GM21390 (cell line): ENCODE measurements around the gene HMGN4.
"Not testable (repeated sequence)": the region's sequence is repeated elsewhere in the genome, so short reads cannot be mapped to it uniquely, and the experiment has no call there.

Experiments used
- ATAC-seq: cut with Tn5 transposase; IDR thresholded peaks from one replicate; pipeline ENCODE4 v1.9.1; 2021; ENCODE audit not compliant: unreplicated experiment

HMGN4 gene

GRCh38 chr6:26522486-26523228 is 15.5 kb upstream of the HMGN4 start:
- not testable (repeated sequence) for ATAC-seq

DNA sequence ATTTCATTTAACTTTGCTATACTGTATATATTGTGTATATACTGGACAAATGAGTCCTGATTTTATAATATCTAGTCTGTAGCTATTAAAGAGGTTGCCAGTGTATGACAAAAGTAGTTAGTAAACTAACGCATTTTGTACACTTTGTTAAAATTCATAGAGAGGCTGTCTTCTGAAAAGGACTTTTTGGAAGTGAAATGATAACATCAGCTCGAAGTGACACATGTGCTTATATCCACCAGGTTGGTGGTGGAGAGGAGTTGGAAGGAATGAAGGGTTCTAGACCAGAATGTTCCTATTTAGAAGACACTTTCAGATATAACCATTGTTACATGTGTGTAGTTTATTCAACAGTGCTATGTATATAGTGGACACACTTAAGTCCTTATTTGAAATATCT is 13.9 kb upstream of the HMGN4 start:
- not testable (repeated sequence) for ATAC-seq

DNA sequence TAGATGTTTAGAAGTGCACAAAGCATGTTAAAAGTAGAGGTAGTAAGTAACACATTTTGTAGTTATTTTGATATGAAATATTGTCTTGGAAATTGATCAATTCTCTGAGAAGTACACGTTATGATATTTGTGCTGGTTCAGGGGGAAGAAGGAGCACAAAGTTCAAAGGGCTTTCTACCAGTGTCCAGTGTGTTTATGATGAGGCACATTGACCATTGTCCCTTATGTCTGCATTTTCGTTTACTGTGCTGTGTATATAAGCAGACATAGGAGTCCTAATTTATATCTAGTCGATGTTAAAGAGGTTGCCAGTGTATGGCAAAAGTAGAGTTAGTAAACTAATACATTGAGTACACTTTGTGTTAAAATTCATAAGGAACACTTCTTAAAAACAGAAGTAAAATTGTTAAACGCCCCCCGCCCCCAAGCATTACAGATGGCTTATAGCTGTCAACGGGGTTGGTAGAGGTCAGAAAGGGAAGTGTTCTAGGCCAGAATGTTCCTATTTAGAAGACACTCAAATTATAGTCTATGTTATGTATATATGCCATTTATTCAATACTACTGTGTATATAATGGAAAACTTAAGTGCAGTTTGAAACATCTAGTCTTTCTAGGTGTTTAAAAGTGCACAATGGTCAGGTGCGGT is 13.3 kb upstream of the HMGN4 start:
- ATAC-seq = no peak

DNA sequence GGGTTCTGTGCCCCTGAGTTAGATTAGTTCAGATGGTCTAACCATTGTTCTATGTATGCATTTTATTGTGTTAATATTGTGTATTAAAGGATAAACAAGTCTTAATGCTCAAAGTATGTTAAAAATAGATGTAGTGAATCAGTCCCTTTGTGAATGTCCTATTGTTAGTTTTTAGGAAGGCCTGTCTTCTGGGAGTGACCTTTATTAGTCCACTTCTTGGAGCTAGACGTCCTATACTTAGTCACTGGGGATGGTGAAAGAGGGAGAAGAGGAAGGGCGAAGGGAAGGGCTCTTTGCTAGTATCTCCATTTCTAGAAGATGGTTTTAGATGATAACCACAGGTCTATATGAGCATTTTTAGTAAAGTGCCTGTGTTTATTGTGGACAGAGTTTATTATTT is 12.3 kb upstream of the HMGN4 start:
- no peak for ATAC-seq

GRCh38 chr6:26526928-26527327 is 11.2 kb upstream of the HMGN4 start:
- ATAC-seq = no peak

GRCh38 chr6:26530203-26530602 is 8.0 kb upstream of the HMGN4 start:
- no peak for ATAC-seq

GRCh38 chr6:26531897-26532296 is 6.3 kb upstream of the HMGN4 start:
- ATAC-seq = no peak

DNA sequence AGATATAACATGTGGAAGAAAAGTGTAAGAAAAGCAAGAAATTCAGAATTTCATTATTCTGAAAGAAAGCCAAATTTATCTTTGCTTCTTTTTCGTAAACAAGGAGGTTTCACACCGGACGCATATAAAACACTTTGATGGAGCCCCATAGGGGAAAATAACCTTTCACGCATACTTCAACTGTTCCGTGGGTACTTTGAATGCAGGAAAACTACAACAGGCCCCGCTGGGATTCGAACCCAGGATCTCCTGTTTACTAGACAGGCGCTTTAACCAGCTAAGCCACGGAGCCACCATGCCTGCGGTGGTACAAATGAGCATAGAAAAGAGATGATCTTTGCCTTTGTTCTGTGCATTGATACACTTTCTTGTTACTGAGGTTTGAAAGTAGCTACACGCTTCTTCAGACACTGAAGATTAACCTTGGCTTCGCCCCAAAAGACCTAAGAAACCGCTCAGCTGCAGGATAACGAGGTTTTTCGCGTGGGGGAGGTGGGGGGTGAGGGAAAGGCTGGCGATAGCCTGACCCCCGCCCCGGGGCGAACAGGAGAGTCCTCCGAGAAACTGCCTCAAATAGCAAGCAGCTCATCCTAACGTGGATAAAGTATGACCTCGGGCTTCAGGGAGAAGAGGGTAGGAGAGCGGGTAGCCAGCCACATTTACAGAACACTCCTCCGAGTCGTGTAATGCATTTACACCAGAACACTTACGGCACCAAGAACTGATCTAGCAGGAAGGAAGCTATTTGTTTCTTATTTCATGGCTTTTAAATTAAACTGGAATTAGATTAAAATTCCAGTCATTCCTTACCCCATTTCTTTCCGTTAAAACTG is 5.3 kb upstream of the HMGN4 start:
- no peak for ATAC-seq

DNA sequence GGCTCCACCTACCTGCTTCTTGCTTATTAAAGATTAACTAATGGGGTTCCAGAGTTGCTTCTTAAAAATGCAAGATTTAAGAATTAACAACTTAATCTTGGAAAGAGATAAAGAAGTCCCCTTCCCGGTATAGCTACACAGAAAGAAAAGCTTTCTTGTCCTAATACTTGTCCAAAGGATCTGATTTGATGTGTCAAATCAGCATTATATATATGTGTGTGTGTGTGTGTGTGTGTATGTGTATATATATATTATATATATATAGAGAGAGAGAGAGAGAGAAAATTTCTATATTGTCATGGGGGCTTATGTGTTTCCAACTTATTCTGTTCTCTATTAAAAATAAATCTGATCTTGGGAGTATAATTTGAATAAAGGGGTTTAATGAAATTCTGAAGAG is 4.6 kb upstream of the HMGN4 start:
- ATAC-seq = no peak

DNA sequence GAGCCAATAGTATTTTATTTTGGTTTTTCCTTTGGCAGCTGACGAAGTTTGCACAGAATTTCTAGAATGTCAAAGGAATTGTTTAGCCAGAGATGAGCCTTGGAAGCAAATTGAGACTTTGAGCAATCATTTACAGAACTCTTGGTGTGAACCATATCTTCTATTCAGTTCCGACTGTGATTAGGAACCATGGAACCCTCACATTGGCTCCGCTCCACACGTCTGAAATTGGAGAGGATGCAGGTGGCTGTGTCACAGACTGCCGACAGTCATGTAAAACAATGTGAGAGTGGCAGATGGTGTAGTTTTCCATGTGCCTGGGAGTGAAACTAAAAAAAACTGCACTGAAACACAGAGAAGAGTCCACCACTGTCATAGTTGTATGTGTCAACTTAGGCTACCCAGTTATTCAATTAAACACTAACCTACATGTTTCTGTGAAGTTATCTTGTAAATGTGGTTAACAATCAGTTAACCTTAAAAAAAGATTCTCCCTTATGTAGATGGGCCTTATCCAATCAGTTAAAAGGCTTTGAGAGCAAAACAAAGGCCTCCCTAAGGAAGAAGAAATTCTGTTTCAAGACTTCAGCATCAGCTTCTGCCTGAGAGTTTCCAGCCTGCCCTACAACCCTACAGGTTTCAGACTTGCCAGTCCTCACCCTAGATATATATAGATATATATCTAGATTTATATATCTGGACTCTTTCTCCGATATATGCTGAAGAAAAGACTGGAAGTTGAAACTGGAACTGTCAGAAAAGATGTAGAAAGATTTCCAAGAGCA is 3.3 kb upstream of the HMGN4 start:
- no peak for ATAC-seq

GRCh38 chr6:26536571-26537159 is 1.5 kb upstream of the HMGN4 start:
- no peak for ATAC-seq

GRCh38 chr6:26537160-26537845 is 863 bp upstream of the HMGN4 start:
- peak; percentile 37 for ATAC-seq

DNA sequence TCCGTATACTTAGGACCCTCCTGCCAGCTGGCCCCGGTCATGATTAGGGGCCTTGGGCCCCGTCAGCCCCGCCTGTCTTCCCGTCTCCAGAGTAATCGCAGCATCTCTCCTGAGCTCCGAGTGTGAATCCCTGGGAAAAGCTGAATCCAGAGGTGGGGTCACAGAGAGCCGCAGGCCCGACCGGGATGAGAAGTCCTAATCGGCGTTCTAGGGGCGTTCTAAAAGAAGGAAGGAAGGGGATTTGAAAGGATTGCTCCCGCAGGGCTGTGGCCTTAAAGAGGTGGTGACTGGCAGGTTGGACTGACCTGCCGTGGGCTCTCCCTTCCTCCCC is 371 bp downstream of the HMGN4 start:
- ATAC-seq = no peak

- ATAC-seq = no peak
Observed at GRCh38 chr6:26539071-26539615, 977 bp downstream of the HMGN4 start.

DNA sequence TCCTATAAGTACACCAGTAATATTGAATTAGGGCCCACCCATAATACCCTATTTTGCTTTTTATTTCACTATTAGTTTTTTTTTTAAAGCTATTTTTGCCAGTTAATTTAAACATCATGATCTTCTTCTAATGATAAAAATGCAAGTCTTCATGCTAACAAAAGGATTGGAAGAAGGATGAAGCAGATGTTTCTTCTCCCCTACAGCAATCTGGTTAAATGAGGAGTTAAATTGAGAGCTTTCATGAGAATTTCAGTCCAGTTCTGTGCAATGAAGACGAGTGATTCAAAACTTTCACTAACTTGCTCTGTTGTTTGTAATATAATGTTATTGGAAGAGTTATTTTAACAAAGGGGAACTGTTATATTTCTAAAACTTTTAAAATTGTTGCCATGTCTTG is 3.4 kb downstream of the HMGN4 start:
- no peak for ATAC-seq

GRCh38 chr6:26543953-26544352 is 5.8 kb downstream of the HMGN4 start:
- no peak for ATAC-seq

DNA sequence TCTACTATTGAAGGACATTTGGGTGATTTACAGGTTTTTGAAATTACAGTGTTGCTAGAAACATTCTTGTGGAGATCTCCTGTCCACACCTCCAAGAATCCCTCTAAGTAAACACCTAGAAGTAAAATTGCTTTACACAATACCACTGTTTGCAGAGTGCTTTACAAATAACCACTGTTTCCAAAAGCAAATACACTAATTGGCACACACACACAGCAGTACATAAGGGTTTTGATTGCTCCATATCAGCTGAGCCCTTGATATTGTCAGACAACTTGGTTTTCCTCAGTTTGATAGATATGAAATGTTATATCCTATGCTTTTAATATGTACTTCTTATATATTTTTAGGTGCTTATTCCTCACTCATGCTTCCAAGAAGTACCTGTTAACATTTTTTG is 6.3 kb downstream of the HMGN4 start:
- no peak for ATAC-seq

DNA sequence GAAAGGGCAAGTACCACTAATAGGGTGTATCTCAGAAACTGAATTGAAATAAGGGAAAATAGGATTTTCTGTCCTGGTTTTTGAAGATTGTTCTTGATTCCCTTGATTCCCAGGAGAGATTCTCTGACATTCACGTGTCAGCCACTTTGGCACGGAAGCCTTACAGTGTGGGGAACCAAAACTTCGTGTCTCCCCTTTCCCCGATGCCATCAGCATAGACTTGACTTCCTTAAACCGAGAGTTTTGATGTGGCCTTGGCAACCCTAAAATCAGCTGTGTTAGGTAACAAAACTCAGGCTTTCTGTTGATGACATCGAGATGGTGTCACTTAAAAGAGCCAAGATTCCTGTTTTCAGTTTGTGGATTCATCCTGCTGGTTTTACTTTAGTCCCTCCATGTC is 7.5 kb downstream of the HMGN4 start:
- no peak for ATAC-seq

- not testable (repeated sequence) for ATAC-seq
Observed at GRCh38 chr6:26547363-26547762, 9.2 kb downstream of the HMGN4 start.
